ENCODE results near the gene MTFR2.
"Not testable (repeated sequence)": the region's sequence is repeated elsewhere in the genome, so short reads cannot be mapped to it uniquely, and the experiment has no call there.

MTFR2 gene

DNA sequence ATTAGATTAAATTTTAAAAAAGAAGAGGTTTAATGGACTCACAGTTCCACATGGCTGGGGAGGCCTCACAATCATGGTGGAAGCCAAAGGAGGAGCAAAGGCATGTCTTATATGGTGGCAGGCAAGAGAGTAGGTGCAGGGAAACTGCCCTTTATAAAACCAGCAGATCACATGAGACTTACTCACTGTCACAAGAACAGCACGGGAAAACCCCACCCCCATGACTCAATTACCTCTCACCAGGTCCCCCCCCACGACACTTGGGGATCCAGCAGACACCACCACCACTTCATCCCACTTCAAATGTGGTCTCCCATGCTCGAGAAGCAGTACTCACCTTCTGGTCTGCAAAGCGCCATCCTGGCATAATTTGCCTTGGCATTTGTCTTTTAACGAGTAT lies 24.6 kb downstream of the MTFR2 start:
- no peak for TF ChIP-seq POLR2A (IDR thresholded peaks at IDR 0.05; ENCODE audit: low read depth, low read length)
- FAIRE-seq (no peak), DNase-seq (ENCODE audit: insufficient read length, low spot score) (no peak)

DNA sequence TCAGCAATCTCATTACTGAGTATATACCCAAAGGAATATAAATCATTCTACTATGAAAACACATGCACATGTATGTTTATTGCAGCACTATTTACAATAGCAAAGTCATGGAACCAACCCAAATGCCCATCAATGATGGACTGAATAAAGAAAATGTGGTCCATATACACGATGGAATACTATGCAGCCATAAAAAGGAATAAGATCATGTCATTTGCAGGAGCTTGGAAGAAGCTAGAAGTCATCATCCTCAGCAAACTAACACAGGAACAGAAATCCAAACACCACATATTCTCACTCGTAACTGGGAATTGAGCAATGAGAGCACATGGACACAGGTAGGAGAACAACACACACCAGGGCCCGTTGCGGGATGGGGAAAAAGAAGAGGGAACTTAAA lies 25.1 kb downstream of the MTFR2 start:
- DNase-seq (ENCODE audit: insufficient read length, low spot score); FAIRE-seq: not testable (repeated sequence)

DNA sequence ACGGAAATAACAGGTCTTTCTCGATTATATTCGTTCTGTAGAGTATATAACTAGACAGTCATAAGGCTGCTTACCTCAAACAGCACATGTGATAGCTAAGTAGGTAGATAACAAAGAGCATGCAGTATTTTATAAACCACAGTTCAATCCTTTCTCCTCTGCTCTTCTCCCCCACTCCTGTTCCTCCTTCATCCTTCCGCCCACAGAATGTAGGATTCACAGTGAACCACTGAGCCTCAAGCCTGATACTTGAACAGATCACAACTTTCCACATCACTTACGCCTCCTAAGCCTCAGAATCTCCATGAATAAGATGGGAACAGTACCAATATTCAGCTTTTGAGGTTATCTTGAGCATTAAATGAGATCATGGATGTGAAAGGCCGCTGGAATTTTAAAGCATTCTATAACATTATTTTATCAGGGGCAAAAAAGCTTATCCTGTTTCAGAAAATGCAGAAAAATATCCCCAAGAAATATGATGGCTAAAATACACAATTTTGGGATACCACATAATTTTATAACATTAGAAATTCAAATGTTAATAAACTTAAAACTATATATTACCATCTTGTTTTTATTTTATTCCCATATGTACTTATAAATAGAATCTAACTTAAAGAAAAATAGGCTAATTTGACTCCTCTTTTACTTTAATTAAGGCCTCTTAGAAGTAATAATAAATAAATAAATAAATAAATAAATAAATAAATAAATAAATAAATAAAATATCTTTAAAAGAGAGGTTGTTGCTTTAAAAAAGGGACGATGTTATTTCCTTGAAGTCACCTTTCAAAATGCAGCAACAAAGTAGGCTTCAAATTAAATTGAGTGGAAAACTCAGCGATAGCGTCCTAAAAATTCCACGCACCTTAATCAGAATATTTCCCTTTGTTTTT lies 33.4 kb downstream of the MTFR2 start:
- FAIRE-seq: no peak
- no peak for DNase-seq (ENCODE audit: insufficient read length, low spot score)
- TF ChIP-seq POLR2A (IDR thresholded peaks at IDR 0.05; ENCODE audit: low read depth, low read length): no peak

DNA sequence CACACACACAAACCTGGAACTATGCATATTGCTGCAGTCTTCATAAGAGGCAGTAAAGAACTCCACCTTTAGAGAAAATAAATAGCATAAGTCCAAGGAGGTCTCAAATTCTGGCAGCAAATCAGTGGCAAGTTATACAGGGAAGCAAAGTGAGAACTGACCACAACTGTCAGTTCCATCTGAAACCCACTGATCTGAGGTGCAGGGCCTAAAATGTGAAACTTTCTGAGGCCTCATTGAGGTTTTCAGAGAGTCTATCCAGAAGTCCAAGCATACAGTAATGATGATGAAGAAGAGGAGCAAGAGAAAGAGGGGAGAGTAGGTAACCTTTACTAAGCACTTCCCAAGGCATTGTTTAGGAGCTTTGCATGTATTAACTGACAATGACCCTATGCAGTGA lies 36.3 kb downstream of the MTFR2 start:
- FAIRE-seq (no peak), DNase-seq (ENCODE audit: insufficient read length, low spot score) (no peak)
- no peak for TF ChIP-seq POLR2A (IDR thresholded peaks at IDR 0.05; ENCODE audit: low read depth, low read length)

DNA sequence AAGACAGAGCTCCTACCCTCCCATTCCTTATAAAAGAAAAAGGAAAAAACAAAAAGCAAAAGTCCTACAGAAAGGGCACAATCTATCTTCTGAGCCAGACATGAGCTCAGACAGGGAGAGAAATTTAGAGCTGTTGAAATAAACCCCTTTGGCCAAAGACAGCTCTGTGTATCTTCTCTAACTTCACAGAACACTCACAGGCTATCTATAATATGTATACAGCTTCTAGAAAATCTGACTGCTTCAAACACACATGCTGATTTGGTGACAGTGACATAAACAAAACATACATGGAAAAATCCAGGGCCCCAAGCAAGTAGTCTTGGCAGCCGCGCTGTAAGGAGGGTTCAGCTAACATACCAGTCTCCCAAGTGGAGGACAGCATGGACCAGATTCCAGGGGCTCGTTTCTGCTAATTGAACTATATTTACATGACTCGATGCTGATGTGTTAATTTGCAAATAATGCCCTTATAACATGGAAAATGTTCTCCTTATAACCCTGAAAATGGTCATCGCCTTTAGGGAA lies 37.0 kb downstream of the MTFR2 start:
- FAIRE-seq (no peak), DNase-seq (ENCODE audit: insufficient read length, low spot score) (no peak)
- TF ChIP-seq POLR2A (IDR thresholded peaks at IDR 0.05; ENCODE audit: low read depth, low read length): no peak

DNA sequence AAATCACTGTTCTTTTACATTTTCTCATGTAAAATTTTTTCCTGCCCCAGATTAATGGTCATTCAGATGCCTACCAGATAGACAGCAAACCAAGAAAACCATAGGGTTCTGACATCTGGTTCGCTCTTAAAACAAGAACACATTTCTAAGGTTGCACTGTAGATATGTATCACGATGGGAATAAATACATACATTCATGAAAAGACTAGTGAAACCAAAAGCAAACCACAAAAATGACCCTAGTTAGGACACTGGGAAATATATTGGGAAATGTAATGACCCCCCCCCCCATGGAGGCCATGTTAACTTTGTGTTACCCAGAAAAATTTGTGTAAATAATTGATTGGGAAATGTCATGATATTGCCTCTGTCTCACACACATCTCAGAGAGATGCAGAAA lies 37.5 kb downstream of the MTFR2 start:
- FAIRE-seq (no peak), DNase-seq (ENCODE audit: insufficient read length, low spot score) (no peak)

DNA sequence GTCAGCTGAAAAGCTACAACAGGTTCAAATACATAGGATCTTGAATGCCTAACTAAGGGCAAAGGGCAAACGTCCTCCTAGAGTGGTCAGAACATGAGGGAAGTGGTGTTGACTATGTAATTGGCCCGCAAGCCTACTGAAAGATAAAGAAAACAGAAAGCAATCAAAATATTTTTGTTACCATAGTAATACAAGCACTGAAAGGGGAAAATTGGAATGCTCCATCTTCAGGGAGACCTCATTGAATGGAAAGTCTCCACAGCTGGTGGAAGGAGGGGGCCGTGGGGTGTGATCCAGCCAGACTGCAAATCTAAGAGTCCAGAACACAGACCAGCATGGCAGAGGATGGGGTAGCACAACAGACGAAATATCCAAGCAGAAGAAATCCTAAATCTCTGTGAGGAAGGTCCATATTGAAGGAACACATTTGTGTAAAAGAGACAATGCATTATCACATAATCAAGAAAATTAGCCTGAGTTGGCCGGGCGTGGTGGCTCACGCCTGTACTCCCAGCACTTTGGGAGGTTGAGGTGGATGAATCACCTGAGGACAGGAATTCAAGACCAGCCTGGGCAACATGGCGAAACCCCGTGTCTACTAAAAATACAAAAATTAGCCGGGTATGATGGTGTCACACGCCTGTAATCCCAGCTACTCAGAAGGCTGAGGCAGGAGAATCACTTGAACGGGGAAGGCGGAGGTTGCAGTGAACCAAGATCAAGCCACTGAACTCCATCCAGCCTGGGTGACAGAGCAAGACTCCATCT lies 39.5 kb downstream of the MTFR2 start:
- FAIRE-seq (no peak), DNase-seq (ENCODE audit: insufficient read length, low spot score) (no peak)
- TF ChIP-seq POLR2A (IDR thresholded peaks at IDR 0.05; ENCODE audit: low read depth, low read length): no peak

More for the DNA sequence above, 37.5 kb downstream of the MTFR2 start:
- TF ChIP-seq POLR2A (IDR thresholded peaks at IDR 0.05; ENCODE audit: low read depth, low read length): no peak

DNA sequence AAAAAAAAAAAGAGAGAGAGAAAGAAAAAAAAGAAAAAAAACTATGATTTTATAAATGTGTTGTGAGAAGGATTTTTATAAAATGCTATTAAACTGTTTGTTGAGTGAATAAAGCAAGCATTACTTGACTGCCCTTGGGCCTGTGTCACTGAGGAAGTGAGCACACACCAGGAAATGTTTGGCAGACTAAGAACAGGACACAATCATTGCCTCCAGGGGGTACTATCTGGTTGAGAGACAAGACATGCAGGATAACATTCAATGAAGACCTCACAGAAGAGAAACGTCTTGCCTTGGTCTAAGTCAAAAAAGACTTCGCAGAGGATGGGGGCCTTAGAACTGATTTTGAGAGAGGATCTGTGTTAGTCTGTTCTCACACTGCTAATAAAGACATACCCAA lies 40.6 kb downstream of the MTFR2 start:
- DNase-seq (ENCODE audit: insufficient read length, low spot score) (no peak), FAIRE-seq (no peak)
- TF ChIP-seq POLR2A (IDR thresholded peaks at IDR 0.05; ENCODE audit: low read depth, low read length): no peak

DNA sequence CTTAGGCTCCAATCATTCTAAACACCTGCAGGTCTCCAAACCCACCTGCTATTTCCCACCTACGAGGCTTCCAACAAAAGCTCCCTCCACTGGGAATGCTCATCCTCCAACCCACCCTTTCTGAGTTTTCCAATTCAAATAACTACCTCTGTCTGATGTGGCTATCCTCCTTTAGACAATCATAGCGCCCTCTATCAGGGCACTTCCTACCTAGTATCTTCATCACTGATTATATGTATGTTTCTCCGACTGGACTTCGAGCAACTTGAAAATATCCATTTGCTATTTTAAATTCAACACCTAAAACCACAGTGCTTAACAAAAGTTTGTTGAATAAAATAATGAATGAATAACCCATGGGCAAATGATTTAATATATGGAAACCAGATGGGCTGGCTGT lies 41.3 kb downstream of the MTFR2 start:
- FAIRE-seq: no peak
- TF ChIP-seq POLR2A (IDR thresholded peaks at IDR 0.05; ENCODE audit: low read depth, low read length): no peak
- no peak for DNase-seq (ENCODE audit: insufficient read length, low spot score)

DNA sequence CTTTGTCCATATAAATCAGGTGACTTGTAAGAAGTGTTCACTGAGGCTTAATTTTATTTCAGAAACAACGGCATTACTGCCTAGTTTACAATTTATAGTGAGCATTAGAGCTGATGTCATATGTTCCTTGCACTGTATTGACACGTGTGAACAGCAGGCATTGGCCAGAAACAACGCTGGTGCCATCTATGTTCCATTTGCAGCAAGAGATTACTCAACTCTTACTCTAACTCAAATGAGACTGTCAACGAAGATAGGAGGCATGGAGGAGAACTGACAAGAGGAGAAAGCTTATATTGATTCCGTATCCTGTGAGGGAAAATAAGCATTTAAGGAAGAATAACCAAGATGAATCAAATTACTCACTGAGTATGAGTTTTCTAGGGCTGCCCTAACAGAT lies 48.4 kb downstream of the MTFR2 start:
- no peak for TF ChIP-seq POLR2A (IDR thresholded peaks at IDR 0.05; ENCODE audit: low read depth, low read length)
- DNase-seq (ENCODE audit: insufficient read length, low spot score) (no peak), FAIRE-seq (no peak)

DNA sequence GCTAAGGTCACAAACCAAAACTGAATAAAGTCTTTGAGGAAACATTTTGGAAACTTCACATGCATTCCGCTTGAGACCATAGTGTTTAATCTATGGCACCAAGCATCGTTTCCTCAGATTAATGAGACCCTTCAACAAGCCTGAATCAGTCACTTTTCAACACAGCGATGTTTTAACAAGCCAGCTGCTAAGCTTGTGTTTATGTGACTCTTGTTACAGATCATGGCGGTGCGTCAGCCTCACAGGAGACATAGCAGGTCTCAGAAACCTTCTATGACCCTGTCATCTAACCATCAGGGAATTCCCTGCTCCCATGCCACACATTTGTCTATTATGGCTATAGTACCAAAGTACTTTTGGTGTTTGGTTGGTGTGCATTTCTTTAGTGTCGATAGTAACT lies 57.2 kb downstream of the MTFR2 start:
- FAIRE-seq (no peak), DNase-seq (ENCODE audit: insufficient read length, low spot score) (no peak)
- no peak for TF ChIP-seq POLR2A (IDR thresholded peaks at IDR 0.05; ENCODE audit: low read depth, low read length)

DNA sequence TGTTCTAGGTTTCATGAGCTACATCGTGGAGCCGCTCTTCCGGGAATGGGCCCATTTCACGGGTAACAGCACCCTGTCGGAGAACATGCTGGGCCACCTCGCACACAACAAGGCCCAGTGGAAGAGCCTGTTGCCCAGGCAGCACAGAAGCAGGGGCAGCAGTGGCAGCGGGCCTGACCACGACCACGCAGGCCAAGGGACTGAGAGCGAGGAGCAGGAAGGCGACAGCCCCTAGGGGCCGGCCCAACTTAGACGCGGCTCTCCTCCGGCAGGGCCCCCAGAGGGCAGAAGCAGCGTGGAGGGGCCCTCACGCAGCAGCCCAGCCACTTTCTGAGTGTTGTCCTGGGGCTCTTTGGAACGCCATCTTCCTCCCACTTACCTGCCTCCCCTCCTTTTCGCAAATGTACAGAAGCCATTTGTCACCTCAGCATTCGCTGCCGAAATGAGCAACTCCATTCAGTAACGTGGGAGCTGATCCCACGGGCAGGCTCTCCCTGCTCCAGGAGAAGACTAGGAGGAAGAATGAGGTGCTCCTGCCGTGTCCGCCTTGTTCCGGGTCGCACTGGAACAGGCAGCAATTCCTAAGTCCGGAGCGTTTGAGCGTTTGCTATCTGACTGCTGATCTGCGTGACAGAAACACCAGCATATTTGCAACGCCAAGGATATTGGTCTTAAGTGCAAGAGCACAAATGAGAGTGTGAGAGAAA lies 58.4 kb downstream of the MTFR2 start:
- TF ChIP-seq POLR2A (IDR thresholded peaks at IDR 0.05; ENCODE audit: low read depth, low read length): no peak
- FAIRE-seq: no peak
- no peak for DNase-seq (ENCODE audit: insufficient read length, low spot score)

DNA sequence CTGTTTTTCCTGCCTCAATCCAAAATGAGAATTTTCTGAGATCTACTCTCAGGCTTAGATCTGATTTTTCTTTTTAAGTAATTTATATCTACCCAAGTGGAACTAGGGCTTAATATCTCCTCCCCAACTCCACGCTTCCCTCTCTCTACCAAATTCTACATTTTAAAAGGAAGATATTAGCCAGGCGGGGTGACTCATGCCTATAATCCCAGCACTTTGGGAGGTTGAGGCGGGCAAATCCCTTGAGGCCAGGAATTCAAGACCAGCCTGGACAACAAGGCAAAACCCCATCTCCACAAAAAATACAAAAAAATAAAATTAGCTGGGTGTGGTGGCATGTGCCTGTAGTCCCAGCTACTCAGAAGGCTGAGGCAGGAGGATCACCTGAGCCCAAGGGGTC lies 61.0 kb downstream of the MTFR2 start:
- no peak for FAIRE-seq
- no peak for DNase-seq (ENCODE audit: insufficient read length, low spot score)
- TF ChIP-seq POLR2A (IDR thresholded peaks at IDR 0.05; ENCODE audit: low read depth, low read length): no peak

DNA sequence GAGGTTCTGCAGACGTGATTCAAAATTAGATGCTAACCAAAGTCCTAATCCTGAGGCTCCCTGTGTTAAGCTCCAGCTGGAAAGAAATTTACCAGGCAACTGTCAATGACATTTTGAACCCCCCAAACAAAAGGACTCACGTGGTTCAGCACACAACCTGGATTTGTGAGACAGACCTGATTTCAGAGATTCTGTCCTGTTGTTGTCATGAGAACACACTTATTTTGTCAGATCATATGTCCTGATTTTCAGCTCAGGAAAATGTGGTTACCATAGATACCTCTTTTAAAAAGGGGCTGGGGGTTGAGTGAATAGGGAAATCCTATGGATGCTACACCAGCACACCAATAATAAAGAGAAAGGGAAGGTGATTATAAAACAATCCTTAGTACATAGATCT lies 61.6 kb downstream of the MTFR2 start:
- no peak for DNase-seq (ENCODE audit: insufficient read length, low spot score)
- no peak for FAIRE-seq
- TF ChIP-seq POLR2A (IDR thresholded peaks at IDR 0.05; ENCODE audit: low read depth, low read length): no peak
